Measurements from ENCODE around the gene KRT36. TPM values are rescaled to one million over a fixed set of nuclear protein-coding genes. Genes with fewer than 3 reads are reported as not detected.

The KRT36 gene
- polyA plus RNA-seq, 3 donors, result 0.24 to 0.87 (median 0.25) TPM

GRCh38 chr17:41533613-41534012 lies 43.9 kb upstream of the KRT36 start:
- H3K36me3 ChIP-seq (replicated peaks in 1 of 2; ENCODE audit: control insufficient read depth in 1 of 2, insufficient read depth in 2 of 2, low read length in 2 of 2), result no peaks in the 10 kb centered on the region
- no peak overlapping the region for H3K4me3 Mint-ChIP-seq
- no peak for TF ChIP-seq CTCF (IDR thresholded peaks at IDR 0.05)
- peaks cover 22 to 37% of the 10 kb centered on the region in 2 donors for H3K27me3 ChIP-seq (ENCODE audit: control insufficient read depth in 2 of 2, insufficient read depth in 2 of 2, low read length in 2 of 2)
- H3K27ac Mint-ChIP-seq, result no peak overlapping the region
- H3K4me2 ChIP-seq (replicated peaks; ENCODE audit: extremely low read depth, low read length, poor library complexity, severe bottlenecking), result no peak overlapping the region
- intact Hi-C loops (cut with micrococcal nuclease), result no loop called here
- no peaks in the 10 kb centered on the region for H3K36me3 Mint-ChIP-seq
- H3K4me3 ChIP-seq (replicated peaks in 1 of 3; ENCODE audit: low read depth in 2 of 3, low read length in 3 of 3), result no peak overlapping the region
- H3K9ac ChIP-seq (ENCODE audit: insufficient read depth, low read length, poor library complexity, severe bottlenecking), result no peak overlapping the region
- H3K4me1 Mint-ChIP-seq, result peaks cover 7% of the 10 kb centered on the region
- H3K79me2 ChIP-seq (ENCODE audit: insufficient read depth, low read length), result no peaks in the 10 kb centered on the region
- peaks cover 0 to 10% (median 3%) of the 10 kb centered on the region in 7 donors for H3K9me3 Mint-ChIP-seq
- H4K20me1 ChIP-seq (ENCODE audit: insufficient read depth, low read length), result no peaks in the 10 kb centered on the region
- no peaks in the 10 kb centered on the region for H3K9me3 ChIP-seq (replicated peaks in 1 of 2; ENCODE audit: control insufficient read depth in 1 of 2, insufficient read depth in 1 of 2, low read length in 2 of 2)
- no peak for DNase-seq
- no CpG with 5 or more reads among the region's 7 CpGs for WGBS (ENCODE audit: insufficient coverage)
- no peaks in the 10 kb centered on the region for H3K4me1 ChIP-seq (ENCODE audit: control insufficient read depth in 1 of 2, insufficient read depth in 2 of 2, low read length in 2 of 2)
- peaks cover 37 to 71% (median 50%) of the 10 kb centered on the region in 3 donors for H3K27me3 Mint-ChIP-seq (ENCODE audit: low read depth in 3 of 3)
- no peak overlapping the region for H3K27ac ChIP-seq (ENCODE audit: low read depth in 1 of 2, low read length in 2 of 2)
- no peak overlapping the region for H2AFZ ChIP-seq (ENCODE audit: insufficient read depth, low read depth, low read length, poor library complexity, severe bottlenecking)

GRCh38 chr17:41532947-41533570 lies 43.3 kb upstream of the KRT36 start:
- Mint-ChIP-seq H3K4me3 (no peak overlapping the region), H3K9me3 (peaks cover 0 to 12% (median 5%) of the 10 kb centered on the region in 7 donors), H3K36me3 (peaks cover 2 to 3% of the 10 kb centered on the region in 2 donors), H3K27ac (peak overlapping the region in 2 of 7 donors; percentile 24 to 68), H3K27me3 (ENCODE audit: low read depth in 3 of 3) (peaks cover 41 to 76% (median 56%) of the 10 kb centered on the region in 3 donors), H3K4me1 (peaks cover 10% of the 10 kb centered on the region)
- DNase-seq, result no peak
- Histone ChIP-seq H3K36me3 (replicated peaks in 1 of 2; ENCODE audit: control insufficient read depth in 1 of 2, insufficient read depth in 2 of 2, low read length in 2 of 2) (no peaks in the 10 kb centered on the region), H2AFZ (ENCODE audit: insufficient read depth, low read depth, low read length, poor library complexity, severe bottlenecking) (no peak overlapping the region), H3K27ac (ENCODE audit: low read depth in 1 of 2, low read length in 2 of 2) (no peak overlapping the region), H3K9me3 (replicated peaks in 1 of 2; ENCODE audit: control insufficient read depth in 1 of 2, insufficient read depth in 1 of 2, low read length in 2 of 2) (peaks cover 0 to 5% of the 10 kb centered on the region in 2 donors), H3K4me2 (replicated peaks; ENCODE audit: extremely low read depth, low read length, poor library complexity, severe bottlenecking) (no peak overlapping the region), H4K20me1 (ENCODE audit: insufficient read depth, low read length) (no peaks in the 10 kb centered on the region), H3K4me1 (ENCODE audit: control insufficient read depth in 1 of 2, insufficient read depth in 2 of 2, low read length in 2 of 2) (peaks cover 2% of the 10 kb centered on the region in 2 donors), H3K9ac (ENCODE audit: insufficient read depth, low read length, poor library complexity, severe bottlenecking) (no peak overlapping the region), H3K4me3 (replicated peaks in 1 of 3; ENCODE audit: low read depth in 2 of 3, low read length in 3 of 3) (no peak overlapping the region), H3K27me3 (ENCODE audit: control insufficient read depth in 2 of 2, insufficient read depth in 2 of 2, low read length in 2 of 2) (peaks cover 28 to 43% of the 10 kb centered on the region in 2 donors), H3K79me2 (ENCODE audit: insufficient read depth, low read length) (no peaks in the 10 kb centered on the region)
- no peak for TF ChIP-seq CTCF (IDR thresholded peaks at IDR 0.05)
- intact Hi-C loops (cut with micrococcal nuclease), result no loop called here
- WGBS (ENCODE audit: insufficient coverage), result 94% methylated on average over 4 of the region's 9 CpGs

Measured in CD14-positive monocyte (primary cell).